ENCODE results near the gene C2CD4C. TPM values are rescaled to one million over a fixed set of nuclear protein-coding genes. Genes with fewer than 3 reads are reported as not detected.

Gene C2CD4C
- total RNA-seq, 1 experiment from 2014 or later = 7.1 TPM

DNA sequence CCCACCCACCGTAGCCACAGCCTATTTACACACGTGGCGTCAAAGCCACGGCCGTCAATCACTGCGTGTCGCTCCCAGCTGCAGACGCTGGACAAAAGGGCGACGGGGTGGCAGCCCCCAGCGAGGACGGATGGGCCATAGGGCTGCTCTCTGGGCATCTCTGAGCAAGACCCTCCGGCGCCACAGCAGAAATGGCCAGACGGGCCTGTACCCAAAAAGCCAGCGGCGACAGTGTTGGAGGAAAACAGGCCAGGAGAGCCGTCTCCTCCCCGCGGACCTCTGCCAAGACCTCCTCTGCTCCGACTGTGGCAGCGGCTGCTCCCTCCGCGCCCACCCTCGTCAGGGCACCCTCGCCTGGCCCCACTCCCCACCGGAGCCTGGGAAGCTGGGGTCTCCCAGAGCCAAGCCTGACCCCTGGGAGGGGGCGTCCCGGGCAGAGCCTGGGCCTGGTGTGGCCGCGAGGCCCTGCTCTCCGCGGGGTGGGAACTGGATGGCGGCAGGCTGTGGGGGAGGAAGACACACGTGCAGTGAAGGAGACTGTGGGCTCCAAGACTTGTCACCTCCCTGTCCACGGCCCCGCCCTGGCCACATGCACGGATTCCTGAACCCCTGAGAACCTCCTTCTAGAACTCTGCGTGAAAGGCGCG, 2.7 kb downstream of the C2CD4C start:
- intact Hi-C loops (cut with micrococcal nuclease) = no loop called here
- Histone ChIP-seq H3K27ac (ENCODE audit: low read depth, low read length) (no peak overlapping the region), H3K4me1 (ENCODE audit: control insufficient read depth in 1 of 2, insufficient read depth in 2 of 2, low read length in 2 of 2) (peaks cover 4 to 14% of the 10 kb centered on the region in 2 experiments; a peak in 3 of 4 replicates), H3K9me2 (ENCODE audit: insufficient read depth) (no peaks in the 10 kb centered on the region), H3K36me3 (ENCODE audit: control insufficient read depth in 1 of 2, insufficient read depth in 2 of 2, low read length in 2 of 2) (no peaks in the 10 kb centered on the region), H2AFZ (ENCODE audit: low read depth, low read length, poor library complexity, severe bottlenecking) (no peak overlapping the region), H3K4me2 (ENCODE audit: low read length) (no peak overlapping the region), H3K27me3 (ENCODE audit: insufficient read depth, low read length) (peaks cover 4% of the 10 kb centered on the region; the same call in 1 of the 2 replicates), H4K20me1 (ENCODE audit: insufficient read depth) (no peaks in the 10 kb centered on the region), H3K9me3 (ENCODE audit: control insufficient read depth in 1 of 2, insufficient read depth in 1 of 2, low read depth in 1 of 2, low read length in 2 of 2) (no peaks in the 10 kb centered on the region), H3K79me2 (ENCODE audit: insufficient read depth, low read length) (no peaks in the 10 kb centered on the region), H3K4me3 (replicated peaks in 1 of 2; ENCODE audit: low read depth in 1 of 2, low read length in 2 of 2) (no peak overlapping the region), H3K9ac (ENCODE audit: low read length) (no peak overlapping the region)
- TF ChIP-seq JUND (IDR thresholded peaks at IDR 0.05) = no peak
- no peak for TF ChIP-seq EGR1 (IDR thresholded peaks at IDR 0.05; ENCODE audit: low read depth)
- no peak for TF ChIP-seq ZFX (IDR thresholded peaks at IDR 0.05)
- TF ChIP-seq YY1 (IDR thresholded peaks at IDR 0.05; ENCODE audit: extremely low read depth, insufficient replicate concordance, low read depth, low read length) = no peak
- no peak for TF ChIP-seq CEBPB (IDR thresholded peaks at IDR 0.05; ENCODE audit: low read depth)
- TF ChIP-seq RAD21 (IDR thresholded peaks at IDR 0.05; ENCODE audit: low read depth) = no peak
- no peak for TF ChIP-seq SP1 (IDR thresholded peaks at IDR 0.05; ENCODE audit: low read depth)
- TF ChIP-seq CBX3 (IDR thresholded peaks at IDR 0.05; ENCODE audit: low read depth) = no peak
- TF ChIP-seq ZNF274 (IDR thresholded peaks at IDR 0.05; ENCODE audit: low read depth, low read length) = no peak
- TF ChIP-seq POLR2A (IDR thresholded peaks at IDR 0.05; ENCODE audit: borderline replicate concordance, extremely low read depth, insufficient read depth, insufficient read length) = no peak
- TF ChIP-seq, protein P1, sequence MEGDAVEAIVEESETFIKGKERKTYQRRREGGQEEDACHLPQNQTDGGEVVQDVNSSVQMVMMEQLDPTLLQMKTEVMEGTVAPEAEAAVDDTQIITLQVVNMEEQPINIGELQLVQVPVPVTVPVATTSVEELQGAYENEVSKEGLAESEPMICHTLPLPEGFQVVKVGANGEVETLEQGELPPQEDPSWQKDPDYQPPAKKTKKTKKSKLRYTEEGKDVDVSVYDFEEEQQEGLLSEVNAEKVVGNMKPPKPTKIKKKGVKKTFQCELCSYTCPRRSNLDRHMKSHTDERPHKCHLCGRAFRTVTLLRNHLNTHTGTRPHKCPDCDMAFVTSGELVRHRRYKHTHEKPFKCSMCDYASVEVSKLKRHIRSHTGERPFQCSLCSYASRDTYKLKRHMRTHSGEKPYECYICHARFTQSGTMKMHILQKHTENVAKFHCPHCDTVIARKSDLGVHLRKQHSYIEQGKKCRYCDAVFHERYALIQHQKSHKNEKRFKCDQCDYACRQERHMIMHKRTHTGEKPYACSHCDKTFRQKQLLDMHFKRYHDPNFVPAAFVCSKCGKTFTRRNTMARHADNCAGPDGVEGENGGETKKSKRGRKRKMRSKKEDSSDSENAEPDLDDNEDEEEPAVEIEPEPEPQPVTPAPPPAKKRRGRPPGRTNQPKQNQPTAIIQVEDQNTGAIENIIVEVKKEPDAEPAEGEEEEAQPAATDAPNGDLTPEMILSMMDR (IDR thresholded peaks at IDR 0.05 in 2 of 3, conservative IDR thresholded peaks at IDR 0.05 in 1 of 3; ENCODE audit: borderline replicate concordance in 1 of 3, insufficient read depth in 1 of 3, low read depth in 2 of 3, low read length in 2 of 3) = no peak
- no peak for TF ChIP-seq TCF7L2 (IDR thresholded peaks at IDR 0.05; ENCODE audit: borderline replicate concordance, extremely low read depth, insufficient read depth, insufficient read length)
- TF ChIP-seq EZH2phosphoT487 (IDR thresholded peaks at IDR 0.05; ENCODE audit: borderline replicate concordance) = no peak
- no peak for TF ChIP-seq SIN3A (IDR thresholded peaks at IDR 0.05; ENCODE audit: low read depth)
- TF ChIP-seq, protein P2, sequence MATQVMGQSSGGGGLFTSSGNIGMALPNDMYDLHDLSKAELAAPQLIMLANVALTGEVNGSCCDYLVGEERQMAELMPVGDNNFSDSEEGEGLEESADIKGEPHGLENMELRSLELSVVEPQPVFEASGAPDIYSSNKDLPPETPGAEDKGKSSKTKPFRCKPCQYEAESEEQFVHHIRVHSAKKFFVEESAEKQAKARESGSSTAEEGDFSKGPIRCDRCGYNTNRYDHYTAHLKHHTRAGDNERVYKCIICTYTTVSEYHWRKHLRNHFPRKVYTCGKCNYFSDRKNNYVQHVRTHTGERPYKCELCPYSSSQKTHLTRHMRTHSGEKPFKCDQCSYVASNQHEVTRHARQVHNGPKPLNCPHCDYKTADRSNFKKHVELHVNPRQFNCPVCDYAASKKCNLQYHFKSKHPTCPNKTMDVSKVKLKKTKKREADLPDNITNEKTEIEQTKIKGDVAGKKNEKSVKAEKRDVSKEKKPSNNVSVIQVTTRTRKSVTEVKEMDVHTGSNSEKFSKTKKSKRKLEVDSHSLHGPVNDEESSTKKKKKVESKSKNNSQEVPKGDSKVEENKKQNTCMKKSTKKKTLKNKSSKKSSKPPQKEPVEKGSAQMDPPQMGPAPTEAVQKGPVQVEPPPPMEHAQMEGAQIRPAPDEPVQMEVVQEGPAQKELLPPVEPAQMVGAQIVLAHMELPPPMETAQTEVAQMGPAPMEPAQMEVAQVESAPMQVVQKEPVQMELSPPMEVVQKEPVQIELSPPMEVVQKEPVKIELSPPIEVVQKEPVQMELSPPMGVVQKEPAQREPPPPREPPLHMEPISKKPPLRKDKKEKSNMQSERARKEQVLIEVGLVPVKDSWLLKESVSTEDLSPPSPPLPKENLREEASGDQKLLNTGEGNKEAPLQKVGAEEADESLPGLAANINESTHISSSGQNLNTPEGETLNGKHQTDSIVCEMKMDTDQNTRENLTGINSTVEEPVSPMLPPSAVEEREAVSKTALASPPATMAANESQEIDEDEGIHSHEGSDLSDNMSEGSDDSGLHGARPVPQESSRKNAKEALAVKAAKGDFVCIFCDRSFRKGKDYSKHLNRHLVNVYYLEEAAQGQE (IDR thresholded peaks at IDR 0.05; ENCODE audit: low read depth) = no peak
- DNase-seq (ENCODE audit: low read depth, low spot score) = no peak
- POLR2A ChIA-PET = no interaction called here
- CTCF ChIA-PET = no interaction called here
- RAD21 ChIA-PET (ENCODE audit: low non-redundant PET in 1 of 2, low total read pairs in 2 of 2, uncharacterized antibody in 2 of 2, unreplicated experiment in 2 of 2) = no interaction called here
- no peak for ATAC-seq
- BruUV-seq (replicated peaks) = no TSS peak

Data from HCT116 (cell line).